ENCODE measurements around the gene PLA2G2C.

DNA sequence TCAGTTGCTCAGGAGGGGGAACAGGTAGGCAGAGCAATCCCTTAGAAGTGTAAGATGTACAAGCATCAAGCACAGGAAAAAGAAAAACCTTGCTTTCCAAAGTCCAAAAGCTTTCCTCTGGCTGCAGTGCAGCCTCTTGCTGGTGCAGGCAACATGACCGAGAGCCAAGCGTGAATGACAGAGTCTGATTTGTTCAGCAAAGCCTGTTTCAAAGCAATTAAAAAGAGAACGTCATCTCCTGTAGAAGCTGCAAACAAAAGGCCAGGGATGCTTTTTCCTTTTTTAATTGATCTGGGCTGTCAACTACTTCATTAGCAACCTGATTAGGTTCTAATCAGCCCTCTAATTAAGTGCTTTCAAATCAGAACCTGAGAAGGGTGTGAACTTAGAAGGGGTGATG lies 38.2 kb upstream of the PLA2G2C start:
- TF ChIP-seq POLR2AphosphoS5 (IDR thresholded peaks at IDR 0.05; ENCODE audit: insufficient read depth, low read depth, low read length) (no peak), POLR2A (IDR thresholded peaks at IDR 0.05; ENCODE audit: low read depth, low read length) (no peak), EZH2 (IDR thresholded peaks at IDR 0.05; ENCODE audit: borderline replicate concordance, low read depth, low read length, severe bottlenecking) (no peak), MYC (IDR thresholded peaks at IDR 0.05; ENCODE audit: low read depth, low read length) (no peak)
- TF ChIP-seq, protein P1, sequence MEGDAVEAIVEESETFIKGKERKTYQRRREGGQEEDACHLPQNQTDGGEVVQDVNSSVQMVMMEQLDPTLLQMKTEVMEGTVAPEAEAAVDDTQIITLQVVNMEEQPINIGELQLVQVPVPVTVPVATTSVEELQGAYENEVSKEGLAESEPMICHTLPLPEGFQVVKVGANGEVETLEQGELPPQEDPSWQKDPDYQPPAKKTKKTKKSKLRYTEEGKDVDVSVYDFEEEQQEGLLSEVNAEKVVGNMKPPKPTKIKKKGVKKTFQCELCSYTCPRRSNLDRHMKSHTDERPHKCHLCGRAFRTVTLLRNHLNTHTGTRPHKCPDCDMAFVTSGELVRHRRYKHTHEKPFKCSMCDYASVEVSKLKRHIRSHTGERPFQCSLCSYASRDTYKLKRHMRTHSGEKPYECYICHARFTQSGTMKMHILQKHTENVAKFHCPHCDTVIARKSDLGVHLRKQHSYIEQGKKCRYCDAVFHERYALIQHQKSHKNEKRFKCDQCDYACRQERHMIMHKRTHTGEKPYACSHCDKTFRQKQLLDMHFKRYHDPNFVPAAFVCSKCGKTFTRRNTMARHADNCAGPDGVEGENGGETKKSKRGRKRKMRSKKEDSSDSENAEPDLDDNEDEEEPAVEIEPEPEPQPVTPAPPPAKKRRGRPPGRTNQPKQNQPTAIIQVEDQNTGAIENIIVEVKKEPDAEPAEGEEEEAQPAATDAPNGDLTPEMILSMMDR (IDR thresholded peaks at IDR 0.05; ENCODE audit: extremely low read depth in 1 of 2, insufficient read depth in 1 of 2, low read depth in 1 of 2, low read length in 2 of 2): no peak
- TF ChIP-seq, protein P2, sequence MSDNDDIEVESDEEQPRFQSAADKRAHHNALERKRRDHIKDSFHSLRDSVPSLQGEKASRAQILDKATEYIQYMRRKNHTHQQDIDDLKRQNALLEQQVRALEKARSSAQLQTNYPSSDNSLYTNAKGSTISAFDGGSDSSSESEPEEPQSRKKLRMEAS (IDR thresholded peaks at IDR 0.05; ENCODE audit: insufficient read depth, insufficient read length): no peak

All from endothelial cell of umbilical vein (primary cell).